ENCODE results near the gene GPR35.
"Not testable (repeated sequence)": the region's sequence is repeated elsewhere in the genome, so short reads cannot be mapped to it uniquely, and the experiment has no call there.

The GPR35 gene

GRCh38 chr2:240642061-240642805 lies 17.0 kb downstream of the GPR35 start:
- DNase-seq: no peak

- no peak for DNase-seq
These were observed 17.5 kb downstream of the GPR35 start for GRCh38 chr2:240642806-240643092.

GRCh38 chr2:240643093-240643810 lies 18.0 kb downstream of the GPR35 start:
- no peak for DNase-seq

GRCh38 chr2:240643811-240644150 lies 18.5 kb downstream of the GPR35 start:
- no peak for DNase-seq

GRCh38 chr2:240644171-240644651 lies 18.9 kb downstream of the GPR35 start:
- no peak for DNase-seq

- no peak for DNase-seq
These were observed 19.6 kb downstream of the GPR35 start for GRCh38 chr2:240644859-240645301.

GRCh38 chr2:240645346-240645745 lies 20.1 kb downstream of the GPR35 start:
- no peak for DNase-seq

GRCh38 chr2:240645801-240646175 lies 20.5 kb downstream of the GPR35 start:
- no peak for DNase-seq

- DNase-seq: no peak
These were observed 21.1 kb downstream of the GPR35 start for GRCh38 chr2:240646176-240646899.

GRCh38 chr2:240646900-240647502 lies 21.7 kb downstream of the GPR35 start:
- no peak for DNase-seq

- no peak for DNase-seq
These were observed 22.3 kb downstream of the GPR35 start for GRCh38 chr2:240647503-240648154.

GRCh38 chr2:240648155-240648649 lies 22.9 kb downstream of the GPR35 start:
- DNase-seq: no peak

GRCh38 chr2:240648650-240649275 lies 23.5 kb downstream of the GPR35 start:
- no peak for DNase-seq

- DNase-seq: no peak
These were observed 24.1 kb downstream of the GPR35 start for GRCh38 chr2:240649331-240649730.

- no peak for DNase-seq
These were observed 25.1 kb downstream of the GPR35 start for GRCh38 chr2:240650254-240650965.

GRCh38 chr2:240651185-240651584 lies 25.9 kb downstream of the GPR35 start:
- DNase-seq: no peak

GRCh38 chr2:240655931-240656886 lies 30.9 kb downstream of the GPR35 start:
- no peak for DNase-seq

- not testable (repeated sequence) for DNase-seq
These were observed 34.6 kb downstream of the GPR35 start for GRCh38 chr2:240659883-240660282.

- DNase-seq: no peak
These were observed 37.4 kb downstream of the GPR35 start for GRCh38 chr2:240662681-240663080.

GRCh38 chr2:240663546-240664190 lies 38.4 kb downstream of the GPR35 start:
- DNase-seq: no peak

Measured in kidney glomerular epithelial cell (primary cell).